ENCODE results near the gene SMIM23.

SMIM23 gene
- total RNA-seq = 0 to 0.04 reads per million in 2 donors

GRCh38 chr5:171785517-171785916 lies at the start of gene SMIM23:
TSS of gene SMIM23 (plus strand) at chr5:171785817. CDS start at chr5:171785872, 55 bp downstream.
- DNase-seq = no peak

DNA sequence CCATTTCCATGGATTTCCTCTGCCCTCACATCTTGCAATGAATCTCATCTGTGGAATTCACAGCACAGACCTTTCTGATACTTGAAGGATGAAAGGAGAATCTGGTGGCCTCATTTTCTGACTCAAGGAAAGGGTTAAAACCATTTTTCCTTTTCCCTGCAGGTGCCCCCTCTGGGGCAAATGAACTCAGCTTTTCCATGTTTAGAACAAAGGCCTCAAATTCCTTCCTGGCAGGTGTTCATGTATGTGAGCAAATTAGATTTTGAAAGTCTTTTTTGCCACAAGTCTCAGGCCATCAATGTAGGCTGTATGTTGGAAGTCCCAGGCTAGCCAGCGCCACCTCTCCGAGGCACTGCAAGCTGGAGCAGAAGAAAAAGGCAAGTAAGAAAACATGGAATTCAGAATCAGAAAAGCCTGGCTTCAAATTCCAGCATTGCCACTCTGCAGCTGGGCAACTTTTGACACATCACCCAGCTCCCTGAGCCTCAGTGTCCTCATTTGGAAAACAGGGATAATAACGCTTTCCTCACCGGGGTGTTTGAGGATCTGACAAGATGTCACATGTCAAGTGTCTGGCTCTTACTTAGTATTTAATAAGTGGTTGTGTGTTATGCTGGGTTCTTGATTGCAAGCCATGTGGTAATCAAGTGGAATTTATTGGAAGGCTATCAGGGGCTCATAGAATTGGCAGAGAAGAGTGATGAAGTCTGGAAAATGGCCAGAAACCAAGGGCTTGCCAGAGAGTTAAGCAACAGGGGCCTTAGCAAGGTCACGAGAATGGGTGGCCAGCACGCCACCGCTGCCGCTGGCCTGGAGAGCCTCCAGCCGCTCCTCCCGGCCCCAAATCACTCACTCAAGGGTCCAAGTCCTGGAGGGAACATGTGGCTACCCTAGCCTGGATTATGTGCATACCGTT lies 48.4 kb upstream of the SMIM23 start:
- no peak for DNase-seq

GRCh38 chr5:171738501-171738900 lies 47.1 kb upstream of the SMIM23 start:
- DNase-seq = no peak

DNA sequence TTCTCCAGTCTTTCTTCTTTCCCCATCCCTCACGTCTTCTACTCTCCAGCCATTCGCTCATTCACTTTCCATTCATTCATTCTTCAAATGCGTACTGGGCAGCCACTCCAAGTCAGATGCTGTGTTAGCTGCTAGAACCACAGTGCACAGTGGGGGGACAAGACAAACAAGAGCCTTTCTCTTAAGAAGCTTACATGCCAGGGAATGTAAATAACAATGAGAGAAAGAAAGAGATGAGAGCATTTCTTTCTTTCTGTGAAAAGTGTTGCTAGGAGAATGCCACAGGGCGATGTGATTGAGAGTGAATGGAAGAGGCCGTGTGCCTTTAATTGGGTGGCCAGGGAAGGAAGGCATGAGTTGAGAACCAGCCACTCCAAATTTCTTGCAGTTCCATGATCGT lies 46.3 kb upstream of the SMIM23 start:
- no peak for DNase-seq

DNA sequence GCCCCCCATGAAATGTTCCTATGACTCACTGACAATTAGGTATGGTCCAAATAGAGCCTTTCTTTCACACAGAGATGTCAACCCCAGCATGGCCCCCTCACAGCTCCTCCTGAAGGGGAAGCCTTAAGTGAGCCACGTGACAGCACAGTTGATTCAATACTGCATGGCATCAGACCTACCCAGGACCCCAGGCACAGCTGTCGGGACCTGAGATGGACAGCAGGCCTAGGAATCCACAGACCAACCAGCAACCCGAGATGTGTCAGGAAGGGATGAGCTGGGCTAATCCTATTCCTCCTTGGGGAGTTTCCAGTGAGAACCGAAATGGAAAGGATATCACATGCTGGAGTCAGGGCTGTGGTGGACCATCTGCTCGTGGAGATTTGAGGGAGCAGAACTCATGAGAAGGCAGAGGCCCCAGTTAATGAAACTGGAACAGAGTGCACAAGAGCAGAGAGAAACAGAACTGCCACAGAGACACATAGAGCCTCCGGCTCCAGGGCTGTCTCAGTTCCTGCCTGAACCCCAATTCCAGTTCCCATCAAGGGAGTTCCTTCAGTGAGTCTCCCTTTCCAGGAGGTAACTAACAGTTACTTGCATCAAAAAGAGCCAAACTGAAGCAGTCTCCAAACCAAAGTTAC lies 42.1 kb upstream of the SMIM23 start:
- no peak for DNase-seq

DNA sequence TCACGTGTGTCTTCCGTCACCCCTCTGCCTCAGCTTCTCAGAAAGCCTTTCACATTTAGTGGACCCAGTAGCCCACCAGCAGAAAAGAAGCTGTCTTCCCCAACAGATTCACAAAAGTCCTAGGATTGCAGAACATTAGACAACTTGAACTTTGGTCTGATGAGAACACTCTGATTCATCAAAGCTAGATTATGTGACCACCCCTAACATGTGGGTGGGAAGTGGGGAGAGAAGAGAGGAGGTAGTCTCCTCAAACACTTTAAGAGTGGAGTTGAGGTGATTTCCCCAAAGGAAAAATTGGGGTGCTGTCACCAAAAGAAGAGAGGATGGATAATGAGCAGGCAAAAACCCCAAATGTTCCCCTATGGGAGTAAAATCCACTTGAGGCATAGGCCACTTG lies 41.4 kb upstream of the SMIM23 start:
- DNase-seq = no peak

- no peak for DNase-seq
Observed at GRCh38 chr5:171744882-171745281, 40.7 kb upstream of the SMIM23 start.

DNA sequence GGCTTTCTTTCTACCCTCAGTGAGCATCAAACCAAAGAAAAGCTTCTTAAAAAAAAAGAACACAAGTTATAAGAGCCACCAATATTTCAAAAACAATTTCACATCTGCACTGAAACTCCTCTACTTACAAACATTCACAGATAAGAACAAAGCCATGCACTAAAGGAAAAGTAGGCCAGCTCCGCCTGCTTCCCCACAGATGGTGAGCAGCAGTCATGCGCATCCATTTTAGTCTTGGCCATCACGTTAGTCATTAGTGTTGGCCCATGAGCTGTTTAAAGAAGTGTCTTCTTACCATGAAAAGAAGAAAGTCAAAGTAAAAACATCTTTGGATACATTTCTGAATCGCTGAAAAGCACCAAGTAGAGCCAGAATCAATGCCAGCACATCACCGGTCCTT lies 40.0 kb upstream of the SMIM23 start:
- no peak for DNase-seq

DNA sequence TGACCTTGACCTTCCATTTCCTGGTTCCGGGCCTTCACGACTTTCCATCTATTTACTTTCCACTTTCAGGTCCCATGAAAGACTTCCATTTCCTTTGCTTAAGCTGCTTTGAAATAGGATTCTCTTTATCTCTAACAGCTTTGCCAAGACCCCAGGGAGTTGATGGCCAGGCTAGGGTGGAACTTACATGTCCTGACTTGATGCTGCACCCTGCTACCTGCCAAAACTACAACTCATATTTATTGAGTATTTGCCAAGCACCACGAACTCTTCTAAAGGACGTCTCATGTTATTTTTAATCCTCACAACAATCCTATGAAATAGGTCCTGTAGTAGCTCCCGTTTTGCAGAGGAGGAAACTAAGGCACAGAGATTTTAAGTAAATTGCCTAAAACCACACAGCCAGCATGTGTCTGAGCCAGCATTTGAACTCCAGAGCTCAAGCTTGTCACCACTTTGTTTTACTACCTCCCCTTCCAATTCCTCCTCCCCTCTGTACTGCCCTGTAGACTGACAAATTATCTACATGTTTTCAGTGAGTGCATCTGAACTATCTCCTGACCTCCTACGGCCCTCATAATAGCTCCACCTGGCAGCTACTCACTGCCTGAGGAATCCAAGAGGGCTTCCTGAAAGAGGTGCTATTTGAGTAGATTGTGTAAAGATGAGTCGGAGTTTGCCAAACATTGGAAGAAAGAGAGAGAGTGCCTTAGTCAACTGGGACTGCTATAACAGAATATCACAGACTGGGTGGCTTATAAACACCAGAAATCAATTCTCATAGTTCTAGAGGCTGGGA lies 38.4 kb upstream of the SMIM23 start:
- no peak for DNase-seq

DNA sequence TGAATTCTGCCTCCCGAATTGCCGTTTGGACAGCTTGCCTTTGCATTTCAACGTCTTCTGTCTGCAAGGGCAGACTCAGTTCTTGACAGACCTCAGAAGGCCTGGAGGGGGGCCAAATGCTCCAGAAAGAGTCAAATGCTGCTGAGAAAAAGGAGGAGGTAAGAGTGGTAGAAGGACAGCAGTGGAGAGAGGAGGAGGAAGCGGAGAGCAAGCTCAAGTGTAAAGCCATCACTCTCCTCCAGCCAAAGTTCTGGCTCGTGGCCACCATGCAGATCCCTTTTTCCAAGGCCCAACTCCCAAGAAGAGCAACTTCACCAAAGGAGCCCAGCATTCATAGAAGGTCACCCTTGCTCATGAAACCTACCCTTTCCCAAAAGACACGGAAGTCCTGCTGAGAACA lies 36.9 kb upstream of the SMIM23 start:
- DNase-seq = no peak

DNA sequence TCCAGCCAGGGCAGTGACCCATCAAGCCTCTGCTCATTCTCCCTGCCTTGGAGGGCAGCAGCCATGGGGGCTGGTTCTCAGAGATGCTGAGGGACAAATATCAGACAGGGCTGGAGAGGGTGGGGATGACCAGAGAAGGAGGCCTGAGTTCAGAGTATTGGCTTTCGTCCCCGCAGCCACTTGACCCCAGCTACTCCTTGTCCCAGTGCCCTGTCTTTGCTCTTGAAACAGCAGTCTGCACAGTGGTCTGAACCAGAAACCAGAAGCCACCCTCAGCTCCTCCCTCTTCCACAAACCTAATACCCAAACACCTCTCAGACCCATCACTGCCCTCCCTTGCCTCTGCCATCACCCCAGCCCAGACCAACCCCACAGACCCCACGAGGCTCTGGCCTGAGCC lies 36.3 kb upstream of the SMIM23 start:
- no peak for DNase-seq

GRCh38 chr5:171750311-171750788 lies 35.3 kb upstream of the SMIM23 start:
- no peak for DNase-seq

DNA sequence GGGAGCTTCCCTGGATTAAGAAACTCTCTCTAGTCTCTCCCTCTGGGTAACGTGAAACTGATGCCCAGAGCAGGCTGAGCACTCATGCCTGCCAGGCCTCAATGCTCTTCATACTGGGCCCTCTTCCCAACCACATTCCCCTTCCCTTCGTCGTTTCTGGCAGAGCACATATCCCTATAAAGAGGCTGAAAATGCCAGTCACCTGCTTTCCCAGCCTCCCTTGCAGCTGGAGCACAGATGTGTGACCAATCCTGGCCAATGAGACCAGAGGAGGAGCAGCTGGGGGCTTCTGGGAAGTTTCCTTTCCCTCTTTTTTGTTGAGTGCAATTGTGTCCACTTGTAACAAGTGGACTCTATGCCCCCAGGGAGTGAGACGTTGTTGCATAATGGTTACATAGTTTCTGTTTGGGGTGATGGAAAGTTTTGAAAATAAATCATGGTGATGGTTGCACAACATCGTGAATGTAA lies 30.2 kb upstream of the SMIM23 start:
- no peak for DNase-seq

- no peak for DNase-seq
Observed at GRCh38 chr5:171757853-171758535, 27.6 kb upstream of the SMIM23 start.

DNA sequence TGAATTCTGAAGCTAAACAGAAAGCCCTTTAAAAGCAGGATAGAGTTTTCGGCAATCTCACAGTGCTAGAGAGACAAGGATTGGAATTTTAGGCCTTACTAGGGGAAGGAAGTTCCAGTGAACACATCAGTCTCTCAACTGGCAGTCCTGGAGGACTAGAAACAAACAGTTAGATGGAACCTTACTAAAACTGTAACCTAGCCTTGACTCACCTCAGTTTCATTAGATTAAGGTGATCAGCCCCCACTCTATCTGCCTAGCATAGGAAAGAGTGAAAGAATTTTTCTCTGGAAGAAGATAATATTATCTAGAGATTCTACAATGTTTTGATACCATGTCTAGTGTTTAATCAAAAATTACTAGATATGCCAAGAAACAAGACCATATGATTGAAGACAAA lies 25.8 kb upstream of the SMIM23 start:
- no peak for DNase-seq

GRCh38 chr5:171762021-171762608 lies 23.5 kb upstream of the SMIM23 start:
- no peak for DNase-seq

- no peak for DNase-seq
Observed at GRCh38 chr5:171762903-171763302, 22.7 kb upstream of the SMIM23 start.

- DNase-seq = no peak
Observed at GRCh38 chr5:171764265-171764664, 21.4 kb upstream of the SMIM23 start.

- DNase-seq = no peak
Observed at GRCh38 chr5:171766875-171767274, 18.7 kb upstream of the SMIM23 start.

DNA sequence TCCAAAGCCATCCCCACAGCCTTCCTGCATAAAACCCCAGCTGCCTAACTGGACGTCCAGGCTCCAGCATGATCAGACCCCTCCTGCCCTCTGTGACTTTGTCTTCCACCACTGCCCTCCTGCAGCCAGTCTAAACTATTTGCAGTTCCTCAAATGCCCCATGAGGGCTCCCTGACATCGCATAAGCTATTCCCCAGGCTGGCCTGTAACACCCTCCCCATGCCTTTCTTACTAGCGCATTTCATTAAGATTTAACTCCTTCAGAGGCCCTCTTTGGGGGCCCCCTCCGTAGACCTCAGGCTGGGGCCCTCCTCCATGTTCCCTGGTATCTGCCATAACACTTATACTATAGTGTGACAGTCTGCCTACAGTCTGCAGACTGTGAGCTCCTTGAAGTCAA lies 15.5 kb upstream of the SMIM23 start:
- no peak for DNase-seq

GRCh38 chr5:171771856-171772255 lies 13.8 kb upstream of the SMIM23 start:
- no peak for DNase-seq

DNA sequence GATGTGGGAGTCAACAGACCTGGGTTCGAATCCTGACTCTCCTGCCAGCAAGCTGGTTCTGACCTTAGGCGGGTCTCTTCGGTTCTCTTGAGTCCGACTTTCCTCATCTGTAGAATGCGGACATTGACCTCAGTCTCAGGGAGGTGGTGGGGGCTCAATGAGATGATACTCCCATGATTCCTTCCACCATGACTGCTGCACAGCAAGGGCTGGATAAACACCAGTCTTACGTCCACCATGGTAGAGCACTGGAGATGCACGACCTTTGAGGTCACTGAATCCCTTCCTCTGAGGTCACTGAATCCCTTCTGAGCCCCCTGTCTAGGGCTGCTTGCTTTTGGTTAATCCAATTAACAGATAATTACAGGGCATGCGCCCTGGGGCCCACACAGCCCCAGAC lies 12.5 kb upstream of the SMIM23 start:
- no peak for DNase-seq

Data from activated gamma-delta T cell (primary cell).